Fibroblast of the aortic adventitia (primary cell): ENCODE data around the gene DHX29. TPM values are rescaled to one million over a fixed set of nuclear protein-coding genes. Genes with fewer than 3 reads are reported as not detected.

Source experiments
- DNase-seq: peaks from one replicate; pipeline ENCODE4 v3.0.0-alpha.2; 2010; ENCODE audit warnings: low read depth
- H3K4me3 ChIP-seq: 2 replicates; pipeline ENCODE4 v1.5.1; 2011; ENCODE audit warnings: low read depth, mild to moderate bottlenecking, control low read depth, low read length, moderate library complexity
- total RNA-seq: library from RNA; depleted of rRNA; stranded (reverse); fragments of >200 nt; gene quantifications from 2 replicates; pipeline ENCODE4 v1.2.3, GENCODE V29; 2012; ENCODE audit warnings: low replicate concordance
- TF ChIP-seq, protein P1 (sequence below): IDR thresholded peaks from 2 replicates; pipeline ENCODE4 v1.5.1; 2011; ENCODE audit warnings: mild to moderate bottlenecking, low read length, control low read depth, inconsistent platforms; ENCODE audit not compliant: insufficient read depth

DHX29 gene
- total RNA-seq, 1 donor = 53.4 TPM

DNA sequence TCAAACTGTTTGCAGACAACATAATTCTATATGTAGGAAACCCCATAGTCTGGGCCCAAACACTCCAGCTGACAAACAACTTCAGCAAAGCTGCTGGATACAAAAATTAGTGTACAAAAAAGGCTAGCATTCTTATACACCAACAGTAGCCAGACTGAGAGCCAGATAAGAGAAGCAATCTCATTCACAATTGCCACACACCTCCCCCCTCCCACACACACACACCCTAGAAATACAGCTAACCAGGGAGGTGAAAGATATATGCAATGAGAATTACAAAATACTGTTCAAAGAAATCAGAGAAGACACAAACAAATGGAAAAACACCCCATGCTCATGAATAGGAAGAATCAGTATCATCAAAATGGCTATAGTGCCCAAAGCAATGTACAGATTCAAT lies 9.3 kb upstream of the DHX29 start:
- DNase-seq = no peak
- H3K4me3 ChIP-seq = no peak overlapping the region
- TF ChIP-seq, protein P1, sequence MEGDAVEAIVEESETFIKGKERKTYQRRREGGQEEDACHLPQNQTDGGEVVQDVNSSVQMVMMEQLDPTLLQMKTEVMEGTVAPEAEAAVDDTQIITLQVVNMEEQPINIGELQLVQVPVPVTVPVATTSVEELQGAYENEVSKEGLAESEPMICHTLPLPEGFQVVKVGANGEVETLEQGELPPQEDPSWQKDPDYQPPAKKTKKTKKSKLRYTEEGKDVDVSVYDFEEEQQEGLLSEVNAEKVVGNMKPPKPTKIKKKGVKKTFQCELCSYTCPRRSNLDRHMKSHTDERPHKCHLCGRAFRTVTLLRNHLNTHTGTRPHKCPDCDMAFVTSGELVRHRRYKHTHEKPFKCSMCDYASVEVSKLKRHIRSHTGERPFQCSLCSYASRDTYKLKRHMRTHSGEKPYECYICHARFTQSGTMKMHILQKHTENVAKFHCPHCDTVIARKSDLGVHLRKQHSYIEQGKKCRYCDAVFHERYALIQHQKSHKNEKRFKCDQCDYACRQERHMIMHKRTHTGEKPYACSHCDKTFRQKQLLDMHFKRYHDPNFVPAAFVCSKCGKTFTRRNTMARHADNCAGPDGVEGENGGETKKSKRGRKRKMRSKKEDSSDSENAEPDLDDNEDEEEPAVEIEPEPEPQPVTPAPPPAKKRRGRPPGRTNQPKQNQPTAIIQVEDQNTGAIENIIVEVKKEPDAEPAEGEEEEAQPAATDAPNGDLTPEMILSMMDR = no peak

DNA sequence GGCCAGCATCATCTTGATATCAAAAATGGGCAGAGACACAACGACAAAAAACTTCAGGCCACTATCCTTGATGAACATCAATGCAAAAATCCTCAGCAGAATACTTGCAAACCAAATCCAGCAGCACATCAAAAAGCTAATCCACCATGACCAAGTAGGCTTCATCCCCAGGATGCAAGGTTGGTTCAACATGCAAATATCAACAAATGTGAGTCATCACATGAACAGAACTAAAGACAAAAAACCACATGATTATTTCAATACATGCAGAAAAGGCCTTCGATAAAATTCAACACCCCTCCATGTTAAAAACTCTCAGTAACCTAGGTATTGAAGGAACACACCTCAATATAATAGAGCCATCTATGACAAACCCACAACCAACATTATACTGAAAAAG lies 8.8 kb upstream of the DHX29 start:
- TF ChIP-seq, protein P1 = no peak

DNA sequence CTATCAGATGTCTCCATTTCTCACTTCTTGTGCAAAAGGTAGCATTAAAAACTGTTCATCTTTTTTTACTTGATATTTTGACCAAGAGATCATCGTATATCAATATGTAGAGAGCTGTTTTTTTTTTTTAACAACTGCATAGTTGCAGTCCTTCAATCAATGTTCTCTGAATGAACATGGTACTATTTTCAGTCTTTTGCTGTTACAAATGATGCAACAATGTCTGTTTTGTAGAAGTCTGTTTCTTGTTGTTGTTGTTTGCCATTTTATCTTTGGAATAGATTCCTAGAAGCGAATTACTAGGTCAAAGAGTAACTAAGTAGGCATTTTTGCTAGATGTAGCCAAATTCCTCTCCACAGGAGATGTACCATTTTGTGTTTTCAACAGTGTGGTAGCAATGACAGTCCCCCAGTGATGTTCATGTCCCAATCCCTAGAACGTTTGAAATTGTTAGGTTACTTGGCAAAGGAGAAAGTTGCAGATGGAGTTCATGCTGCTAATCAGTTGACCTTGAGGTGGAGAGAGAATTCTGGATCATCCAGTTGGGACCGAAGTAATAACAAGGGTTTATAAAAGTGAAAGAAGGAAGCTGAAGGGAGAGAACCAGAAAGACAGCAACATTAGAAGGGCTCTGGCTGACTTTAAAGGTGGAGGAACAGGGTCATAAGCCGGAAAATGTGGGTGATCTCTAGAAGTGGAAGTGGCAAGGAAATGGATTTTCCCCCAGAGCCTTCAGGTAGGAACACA lies 6.5 kb upstream of the DHX29 start:
- TF ChIP-seq, protein P1 = no peak
- DNase-seq = no peak
- H3K4me3 ChIP-seq = no peak overlapping the region

More for the DNA sequence above, 8.8 kb upstream of the DHX29 start:
- no peak for DNase-seq
- H3K4me3 ChIP-seq = no peak overlapping the region

DNA sequence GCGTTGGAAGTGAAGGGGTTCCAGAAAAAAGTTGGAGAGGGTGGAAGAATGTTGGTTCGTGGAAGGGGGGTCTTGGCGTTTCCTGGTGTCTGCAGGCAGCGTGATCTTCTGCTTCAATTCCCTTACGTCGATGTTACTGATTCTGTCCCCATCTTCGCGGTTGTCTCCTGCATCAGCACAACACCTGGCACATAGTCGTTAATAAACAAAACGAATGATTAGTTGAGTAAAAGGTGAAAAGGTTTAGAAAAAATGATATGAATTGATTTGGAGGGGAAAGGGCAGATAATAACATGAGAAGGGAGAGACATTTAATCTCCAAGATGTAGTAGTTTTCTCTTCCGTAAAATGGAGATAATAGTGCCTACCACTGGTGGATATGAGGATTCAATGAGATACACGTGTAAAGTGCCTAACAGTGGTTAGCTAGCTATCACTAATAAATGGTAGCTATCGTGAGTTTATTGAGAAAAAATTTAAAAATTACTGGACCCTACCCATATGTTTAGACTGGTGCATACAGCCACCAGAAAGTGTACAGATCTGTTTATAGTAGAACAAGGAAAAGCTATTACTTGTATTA lies 851 bp upstream of the DHX29 start:
- DNase-seq = peak; percentile 21
- H3K4me3 ChIP-seq = peak overlapping the region; percentile 97
- TF ChIP-seq, protein P1 = peak; percentile 12

DNA sequence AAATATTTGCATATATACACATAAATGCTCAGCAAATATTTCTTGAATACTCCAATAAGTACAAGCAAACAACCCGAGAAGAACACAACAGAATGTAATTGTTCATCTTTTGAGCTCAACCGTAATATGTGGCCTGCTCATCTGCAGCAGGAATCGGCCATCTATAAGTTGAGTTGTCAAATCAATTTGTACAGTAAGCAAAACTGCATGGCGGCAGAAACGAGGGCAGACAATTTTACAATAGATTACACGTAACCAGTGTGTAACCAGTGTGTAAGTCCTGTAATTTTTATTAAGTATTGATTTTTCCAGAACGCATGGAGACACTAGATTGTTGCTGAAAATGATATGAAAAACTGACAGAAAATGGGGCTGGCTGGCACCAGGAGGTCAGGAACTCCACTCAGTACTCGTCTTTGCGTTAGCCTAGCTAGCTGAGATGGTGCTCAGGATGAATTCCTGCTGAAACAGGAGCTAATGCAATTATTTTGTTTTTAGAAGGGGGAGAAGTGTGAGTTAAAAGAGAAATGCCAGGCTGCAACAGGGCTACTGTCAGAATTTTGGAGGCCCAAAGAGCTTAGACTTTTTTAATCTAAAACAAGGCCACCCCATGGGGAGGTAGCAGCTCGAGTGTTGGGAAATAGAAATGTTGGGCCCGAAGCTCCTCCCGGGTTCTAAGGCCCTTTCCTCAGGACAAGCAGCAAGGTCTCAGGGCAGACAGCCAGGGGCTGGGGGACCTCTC lies 682 bp downstream of the DHX29 start:
- peak; percentile 31 for DNase-seq
- peak overlapping the region; percentile 97 for H3K4me3 ChIP-seq
- TF ChIP-seq, protein P1 = no peak

DNA sequence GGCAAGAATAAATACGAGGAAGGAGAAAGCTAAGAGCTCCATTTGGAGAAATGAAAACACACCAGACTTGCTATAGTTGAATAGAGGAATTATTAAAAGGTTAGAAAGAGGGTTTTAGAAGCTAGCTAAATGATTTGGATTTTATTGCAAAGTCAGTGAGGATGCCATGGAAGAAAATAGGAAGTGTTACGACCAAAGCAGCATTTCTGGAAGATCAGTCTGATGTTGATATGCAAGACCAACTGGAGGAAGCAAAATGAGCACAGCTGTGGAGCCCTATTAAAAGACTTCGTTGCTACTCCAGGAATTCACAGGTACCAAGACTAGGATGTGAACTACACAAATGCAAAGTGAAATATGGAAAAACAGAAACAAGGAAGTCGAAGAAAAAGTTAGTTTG lies 2.1 kb downstream of the DHX29 start:
- DNase-seq = no peak
- TF ChIP-seq, protein P1 = no peak
- H3K4me3 ChIP-seq = peak overlapping the region; percentile 97
